HG02970 (cell line): ENCODE data around the gene FAM240B.

Experiments used
- ATAC-seq: cut with Tn5 transposase; IDR thresholded peaks from one replicate; pipeline ENCODE4 v1.9.1; 2021; ENCODE audit warnings: mild to moderate bottlenecking, moderate library complexity, moderate number of reproducible peaks; ENCODE audit not compliant: unreplicated experiment, low FRiP score

The FAM240B gene

GRCh38 chr9:38720083-38720745 lies at the start of gene FAM240B:
FAM240B (minus strand) TSS chr9:38720133; CDS start chr9:38703999, 16,134 bp downstream.
- no peak for ATAC-seq

DNA sequence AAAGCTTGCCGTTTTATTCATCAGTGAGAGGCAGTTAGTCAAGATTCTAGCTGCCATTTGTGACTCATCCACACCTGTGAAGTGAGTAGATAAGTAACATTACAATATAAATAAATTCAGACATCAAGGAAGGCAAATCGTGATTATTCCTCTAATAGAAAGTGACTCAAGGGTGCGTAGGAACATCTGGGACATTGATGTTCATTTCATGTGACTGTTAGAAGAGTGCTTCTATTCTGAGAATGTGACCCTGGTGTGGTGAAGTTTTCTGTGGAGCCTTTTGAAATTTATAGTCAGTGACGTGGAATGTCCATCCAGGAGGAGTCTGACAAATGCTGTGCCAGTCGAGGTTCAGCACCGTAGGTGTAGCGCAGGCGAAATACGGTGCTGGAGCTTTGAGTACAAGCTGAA lies 48.4 kb upstream of the FAM240B start:
- ATAC-seq: no peak

- no peak for ATAC-seq
These were observed 45.2 kb upstream of the FAM240B start for GRCh38 chr9:38765101-38765500.

GRCh38 chr9:38761999-38762398 lies 42.1 kb upstream of the FAM240B start:
- no peak for ATAC-seq

- ATAC-seq: no peak
These were observed 41.4 kb upstream of the FAM240B start for GRCh38 chr9:38761339-38761738.

DNA sequence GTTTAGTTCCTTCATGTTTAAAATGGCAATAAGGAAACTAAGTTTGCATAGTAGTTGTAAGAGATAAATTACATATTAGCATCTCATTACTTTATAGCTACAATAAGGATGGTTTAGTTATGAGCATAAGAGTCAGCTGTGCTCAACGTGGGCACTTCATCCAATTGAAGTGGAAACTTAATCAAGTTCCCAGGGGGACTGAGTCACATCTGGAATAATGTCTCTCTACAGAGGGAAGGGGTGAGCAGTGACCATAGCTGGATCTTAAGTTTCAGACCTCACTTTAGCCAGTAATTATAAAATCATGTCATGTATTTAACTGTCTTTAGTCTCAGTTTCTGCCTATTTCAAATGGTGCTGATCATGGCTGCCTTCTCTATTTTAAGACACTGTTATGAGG lies 36.8 kb upstream of the FAM240B start:
- ATAC-seq: no peak

DNA sequence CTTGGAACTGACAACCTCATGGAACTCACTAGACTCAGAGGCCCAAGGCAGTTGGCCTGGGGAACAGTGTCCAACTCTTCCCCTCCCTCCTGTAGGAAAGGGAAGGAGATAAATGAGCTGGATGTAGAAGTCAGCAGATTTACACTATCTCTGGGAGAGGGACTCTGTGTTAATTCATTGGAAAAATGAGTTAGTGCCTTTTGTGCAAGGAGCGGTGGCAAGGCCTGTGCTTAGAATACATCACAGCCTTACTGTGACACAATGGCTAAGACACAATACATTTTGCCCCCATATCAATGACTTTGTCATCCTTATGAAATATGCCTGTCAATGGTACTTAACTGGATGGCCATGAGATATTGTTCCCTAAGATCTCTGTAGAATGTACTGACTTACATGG lies 28.0 kb upstream of the FAM240B start:
- ATAC-seq: no peak

- ATAC-seq: no peak
These were observed 27.1 kb upstream of the FAM240B start for GRCh38 chr9:38747067-38747466.

GRCh38 chr9:38746303-38746702 lies 26.4 kb upstream of the FAM240B start:
- no peak for ATAC-seq

- no peak for ATAC-seq
These were observed 24.6 kb upstream of the FAM240B start for GRCh38 chr9:38744484-38744883.

GRCh38 chr9:38737246-38737645 lies 17.3 kb upstream of the FAM240B start:
- no peak for ATAC-seq

GRCh38 chr9:38734831-38735230 lies 14.9 kb upstream of the FAM240B start:
- ATAC-seq: no peak

DNA sequence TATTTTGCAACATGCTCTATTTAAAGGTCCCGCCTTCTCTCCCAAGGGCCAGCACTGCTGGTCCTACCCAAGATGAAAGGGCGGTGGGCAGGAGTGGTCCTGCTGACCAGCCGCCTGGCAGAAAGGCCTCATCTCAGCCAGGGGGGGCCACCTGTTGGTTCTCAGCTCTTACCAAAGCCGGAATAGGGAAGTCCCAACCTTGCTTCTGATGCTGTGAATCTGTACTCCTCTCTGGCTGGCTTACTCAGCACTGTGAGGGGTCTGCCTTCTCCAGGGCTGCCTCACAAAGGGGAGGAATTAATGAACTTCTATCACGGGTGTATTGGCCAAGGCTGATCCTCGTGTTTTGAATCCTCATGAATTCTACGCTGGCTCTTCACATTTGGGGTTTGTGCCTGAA lies 13.6 kb upstream of the FAM240B start:
- no peak for ATAC-seq

DNA sequence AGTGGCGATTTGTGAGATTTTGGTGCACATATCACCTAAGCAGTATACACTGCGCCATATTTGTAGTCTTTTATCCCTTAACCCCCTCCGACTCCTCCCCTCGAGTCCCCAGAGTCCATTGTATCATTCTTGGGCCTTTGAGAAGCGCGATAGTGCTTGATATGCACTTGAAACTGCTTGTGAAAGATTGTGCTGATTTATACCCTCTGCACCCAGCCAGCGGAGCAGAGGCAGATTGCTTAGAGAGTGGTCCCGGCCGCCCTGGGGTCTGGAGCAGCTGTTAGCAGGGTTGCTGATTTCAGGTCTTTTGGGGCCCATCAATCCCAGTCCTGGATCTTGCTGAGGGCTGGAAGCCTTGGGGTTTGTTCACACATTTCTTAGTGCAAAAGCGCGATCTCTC lies 13.0 kb upstream of the FAM240B start:
- no peak for ATAC-seq

GRCh38 chr9:38727497-38728001 lies 7.6 kb upstream of the FAM240B start:
- ATAC-seq: no peak

DNA sequence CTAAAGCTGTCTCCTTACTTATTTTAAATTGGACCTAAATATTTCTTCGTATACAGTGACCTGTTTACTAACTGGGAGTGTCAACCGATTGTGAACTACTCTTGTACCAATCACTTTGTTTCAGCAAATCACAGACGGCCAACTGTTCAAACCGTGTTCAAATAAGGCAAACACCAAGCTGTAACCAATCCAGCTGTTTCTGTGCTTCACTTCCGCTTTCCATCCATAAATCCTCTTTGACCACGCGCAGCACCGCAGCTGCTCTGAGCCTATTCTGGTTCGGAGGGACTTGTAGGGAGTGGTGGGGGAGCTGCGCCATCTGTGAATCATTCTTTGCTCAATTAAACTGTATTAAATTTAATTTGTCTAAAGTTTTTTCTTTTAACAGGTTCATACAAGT lies 4.8 kb upstream of the FAM240B start:
- no peak for ATAC-seq

- no peak for ATAC-seq
These were observed 1.8 kb downstream of the FAM240B start for GRCh38 chr9:38718148-38718547.

- ATAC-seq: no peak
These were observed 4.2 kb downstream of the FAM240B start for GRCh38 chr9:38715684-38716083.

- ATAC-seq: no peak
These were observed 6.5 kb downstream of the FAM240B start for GRCh38 chr9:38713426-38713825.

- no peak for ATAC-seq
These were observed 11.2 kb downstream of the FAM240B start for GRCh38 chr9:38708759-38709158.

GRCh38 chr9:38707885-38708637 lies 11.9 kb downstream of the FAM240B start:
- no peak for ATAC-seq

- no peak for ATAC-seq
These were observed 13.4 kb downstream of the FAM240B start for GRCh38 chr9:38706493-38706892.
